ENCODE results near the gene ARHGDIA.

ARHGDIA gene

DNA sequence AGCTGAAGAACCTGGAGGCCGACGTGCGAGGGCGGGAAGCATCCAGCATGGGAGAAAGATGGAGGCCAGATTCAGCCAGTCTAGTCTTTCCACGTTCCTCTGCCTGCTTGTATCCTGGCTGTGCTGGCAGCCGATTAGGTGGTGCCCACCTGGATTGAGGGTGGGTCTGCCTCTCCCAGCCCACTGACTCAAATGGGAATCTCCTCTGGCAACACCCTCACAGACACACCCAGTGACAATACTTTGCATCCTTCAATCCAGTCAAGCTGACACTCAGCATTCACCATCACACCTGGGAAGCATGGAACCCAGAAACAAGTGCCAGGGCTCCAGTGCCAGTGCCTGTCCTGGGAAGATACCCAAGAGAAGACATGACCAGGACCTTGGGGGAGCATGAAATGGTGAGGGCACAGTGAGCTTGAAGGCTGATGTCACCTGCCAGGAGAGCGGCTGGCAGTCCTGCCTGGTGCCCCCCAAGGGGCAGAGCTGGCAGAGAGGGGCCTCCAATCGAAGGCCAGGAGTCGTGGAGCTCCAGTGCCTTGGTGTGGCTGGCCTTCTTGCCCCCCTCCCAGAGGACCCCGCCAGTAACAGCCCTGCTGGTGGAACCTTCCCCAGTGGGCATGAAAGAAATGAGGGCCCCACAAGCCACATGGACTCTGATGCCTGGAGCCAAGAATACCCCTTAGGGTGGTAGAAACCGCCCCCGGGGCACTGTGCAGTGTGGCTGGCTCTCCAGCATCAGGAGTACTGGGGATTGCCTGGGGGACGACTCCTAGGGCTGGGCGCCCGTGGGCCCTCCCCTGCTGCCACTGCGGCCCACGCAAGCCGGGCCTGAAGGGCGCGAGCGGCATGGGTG is 30.3 kb upstream of the ARHGDIA start:
- H3K4me3 ChIP-seq (ENCODE audit: low read depth, low read length) = no peak overlapping the region
- TF ChIP-seq, protein P1, sequence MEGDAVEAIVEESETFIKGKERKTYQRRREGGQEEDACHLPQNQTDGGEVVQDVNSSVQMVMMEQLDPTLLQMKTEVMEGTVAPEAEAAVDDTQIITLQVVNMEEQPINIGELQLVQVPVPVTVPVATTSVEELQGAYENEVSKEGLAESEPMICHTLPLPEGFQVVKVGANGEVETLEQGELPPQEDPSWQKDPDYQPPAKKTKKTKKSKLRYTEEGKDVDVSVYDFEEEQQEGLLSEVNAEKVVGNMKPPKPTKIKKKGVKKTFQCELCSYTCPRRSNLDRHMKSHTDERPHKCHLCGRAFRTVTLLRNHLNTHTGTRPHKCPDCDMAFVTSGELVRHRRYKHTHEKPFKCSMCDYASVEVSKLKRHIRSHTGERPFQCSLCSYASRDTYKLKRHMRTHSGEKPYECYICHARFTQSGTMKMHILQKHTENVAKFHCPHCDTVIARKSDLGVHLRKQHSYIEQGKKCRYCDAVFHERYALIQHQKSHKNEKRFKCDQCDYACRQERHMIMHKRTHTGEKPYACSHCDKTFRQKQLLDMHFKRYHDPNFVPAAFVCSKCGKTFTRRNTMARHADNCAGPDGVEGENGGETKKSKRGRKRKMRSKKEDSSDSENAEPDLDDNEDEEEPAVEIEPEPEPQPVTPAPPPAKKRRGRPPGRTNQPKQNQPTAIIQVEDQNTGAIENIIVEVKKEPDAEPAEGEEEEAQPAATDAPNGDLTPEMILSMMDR (IDR thresholded peaks at IDR 0.05; ENCODE audit: low read depth, low read length, missing control alignments) = no peak
- DNase-seq (ENCODE audit: low read depth) = no peak

DNA sequence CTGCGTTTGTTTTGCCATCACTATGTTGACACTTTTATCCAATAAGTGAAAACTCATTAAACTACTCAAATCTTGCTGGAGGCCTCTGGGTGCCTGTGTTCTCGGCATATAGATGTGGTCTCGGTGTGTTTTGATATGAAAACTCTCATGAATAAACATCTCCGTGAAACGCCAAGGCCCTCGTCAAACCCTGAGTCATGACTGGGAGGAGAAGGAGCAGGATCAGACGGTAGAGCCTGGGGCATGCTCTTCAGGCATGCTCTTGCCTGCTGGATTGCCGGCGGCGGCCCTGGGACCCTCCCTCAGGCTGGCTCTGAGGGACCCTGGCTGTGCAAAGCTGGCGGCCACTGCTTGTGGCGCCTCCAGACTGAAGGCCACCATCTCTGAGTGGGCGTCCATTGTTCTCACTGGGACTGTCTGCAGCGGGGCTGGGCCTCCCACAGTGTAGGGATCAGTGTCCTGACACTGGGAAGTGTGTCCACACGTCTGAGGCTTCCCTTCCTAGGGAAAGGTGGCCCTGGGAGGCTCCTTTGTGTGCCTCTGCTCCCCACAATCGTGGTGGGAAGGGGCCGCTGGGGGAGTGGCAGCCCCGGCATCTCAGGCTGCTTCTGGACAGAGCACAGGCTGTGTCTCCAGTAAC is 29.2 kb upstream of the ARHGDIA start:
- no peak overlapping the region for H3K4me3 ChIP-seq (ENCODE audit: low read depth, low read length)
- TF ChIP-seq, protein P1 (IDR thresholded peaks at IDR 0.05; ENCODE audit: low read depth, low read length, missing control alignments) = no peak
- DNase-seq (ENCODE audit: low read depth) = no peak

GRCh38 chr17:81899514-81900166 is 28.5 kb upstream of the ARHGDIA start:
- no peak for DNase-seq (ENCODE audit: low read depth)
- TF ChIP-seq, protein P1 (IDR thresholded peaks at IDR 0.05; ENCODE audit: low read depth, low read length, missing control alignments) = no peak
- H3K4me3 ChIP-seq (ENCODE audit: low read depth, low read length) = no peak overlapping the region

- TF ChIP-seq, protein P1 (IDR thresholded peaks at IDR 0.05; ENCODE audit: low read depth, low read length, missing control alignments) = no peak
- no peak overlapping the region for H3K4me3 ChIP-seq (ENCODE audit: low read depth, low read length)
- DNase-seq (ENCODE audit: low read depth) = no peak
These were observed 27.7 kb upstream of the ARHGDIA start for GRCh38 chr17:81898885-81899284.

DNA sequence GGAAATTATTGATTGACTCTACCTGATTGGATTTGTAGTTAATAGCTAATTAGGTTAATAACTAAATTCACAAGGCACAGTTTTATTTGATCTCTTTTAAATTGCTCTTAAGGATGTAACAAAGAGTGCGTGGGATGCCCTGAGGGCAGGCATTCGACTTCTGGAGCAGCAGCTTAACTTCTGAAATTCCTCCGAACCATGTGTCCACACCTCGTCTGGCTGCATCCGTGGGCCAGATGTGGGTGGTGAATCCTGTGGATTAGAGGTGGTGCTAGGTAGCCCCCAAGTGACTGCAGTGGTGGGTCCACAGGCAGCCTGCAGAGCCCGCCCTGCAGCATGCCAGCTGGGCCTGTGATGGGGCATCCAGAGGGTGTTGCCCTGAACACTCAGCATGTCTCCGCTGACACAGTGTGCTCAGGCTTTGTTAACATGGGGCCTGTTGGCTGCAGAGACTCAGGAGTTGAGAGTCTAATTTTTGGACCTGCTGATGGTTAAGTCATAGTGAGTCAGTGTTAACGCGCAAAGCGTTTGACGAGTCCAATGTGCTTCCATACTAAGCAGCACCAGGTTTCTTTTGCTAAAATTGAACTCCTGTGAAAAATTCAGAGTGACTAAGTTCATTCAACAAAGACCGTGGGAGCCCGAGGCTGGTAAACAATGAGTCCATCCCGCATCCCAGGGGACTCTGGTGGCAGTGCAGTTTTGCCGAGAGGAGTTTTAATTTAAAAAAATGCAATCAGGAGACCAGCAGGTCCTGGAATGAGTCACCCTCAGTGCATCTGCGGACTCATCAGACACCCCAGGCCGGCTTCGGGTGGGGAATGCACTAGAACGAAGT is 27.1 kb upstream of the ARHGDIA start:
- TF ChIP-seq, protein P1 (IDR thresholded peaks at IDR 0.05; ENCODE audit: low read depth, low read length, missing control alignments) = no peak
- DNase-seq (ENCODE audit: low read depth) = no peak
- H3K4me3 ChIP-seq (ENCODE audit: low read depth, low read length) = no peak overlapping the region

GRCh38 chr17:81895400-81895799 is 24.3 kb upstream of the ARHGDIA start:
- TF ChIP-seq, protein P1 (IDR thresholded peaks at IDR 0.05; ENCODE audit: low read depth, low read length, missing control alignments) = no peak
- DNase-seq (ENCODE audit: low read depth) = no peak
- no peak overlapping the region for H3K4me3 ChIP-seq (ENCODE audit: low read depth, low read length)
